HG02981 (cell line): ENCODE measurements around the gene PLTP.
A peak's percentile ranks its signal among the peaks of the same experiment; 100 is the strongest.
"Not testable (repeated sequence)": the region's sequence is repeated elsewhere in the genome, so short reads cannot be mapped to it uniquely, and the experiment has no call there.

ENCODE experiments used
- ATAC-seq: cut with Tn5 transposase; IDR thresholded peaks from one replicate; pipeline ENCODE4 v1.9.1; 2021; ENCODE audit warnings: mild to moderate bottlenecking, moderate library complexity; ENCODE audit not compliant: unreplicated experiment

Gene PLTP

GRCh38 chr20:45901332-45901731 lies 10.6 kb downstream of the PLTP start:
- ATAC-seq: not testable (repeated sequence)

GRCh38 chr20:45899046-45899835 lies 12.7 kb downstream of the PLTP start:
- no peak for ATAC-seq

DNA sequence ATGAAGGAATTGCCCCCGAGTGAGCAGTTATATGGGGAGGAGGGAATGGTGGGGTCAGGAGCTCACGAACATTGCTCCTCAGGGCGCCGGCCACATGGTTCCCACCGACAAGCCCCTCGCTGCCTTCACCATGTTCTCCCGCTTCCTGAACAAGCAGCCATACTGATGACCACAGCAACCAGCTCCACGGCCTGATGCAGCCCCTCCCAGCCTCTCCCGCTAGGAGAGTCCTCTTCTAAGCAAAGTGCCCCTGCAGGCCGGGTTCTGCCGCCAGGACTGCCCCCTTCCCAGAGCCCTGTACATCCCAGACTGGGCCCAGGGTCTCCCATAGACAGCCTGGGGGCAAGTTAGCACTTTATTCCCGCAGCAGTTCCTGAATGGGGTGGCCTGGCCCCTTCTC lies 13.7 kb downstream of the PLTP start:
- no peak for ATAC-seq

- ATAC-seq: no peak
Observed at GRCh38 chr20:45897692-45898091, 14.3 kb downstream of the PLTP start.

DNA sequence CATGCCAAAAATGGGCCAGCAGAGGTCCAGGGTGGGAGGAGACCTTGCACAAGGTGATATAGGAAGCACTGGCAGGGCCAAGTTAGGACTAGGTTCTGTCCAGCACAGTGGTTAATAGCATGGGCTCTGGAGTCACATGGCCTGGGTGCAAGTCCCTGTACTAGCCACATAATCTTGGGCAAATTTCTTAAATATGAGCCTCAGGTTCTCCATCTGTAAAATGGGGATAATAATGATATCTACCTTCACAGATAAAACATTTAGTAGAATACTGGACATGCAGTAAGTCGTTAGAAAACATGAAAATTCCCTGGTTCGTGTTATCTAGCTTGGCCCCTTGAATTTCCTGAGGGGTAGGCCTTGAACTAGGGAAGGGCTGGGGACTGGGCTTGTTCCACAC lies 14.7 kb downstream of the PLTP start:
- ATAC-seq: no peak

GRCh38 chr20:45896641-45897161 lies 15.3 kb downstream of the PLTP start:
- no peak for ATAC-seq

DNA sequence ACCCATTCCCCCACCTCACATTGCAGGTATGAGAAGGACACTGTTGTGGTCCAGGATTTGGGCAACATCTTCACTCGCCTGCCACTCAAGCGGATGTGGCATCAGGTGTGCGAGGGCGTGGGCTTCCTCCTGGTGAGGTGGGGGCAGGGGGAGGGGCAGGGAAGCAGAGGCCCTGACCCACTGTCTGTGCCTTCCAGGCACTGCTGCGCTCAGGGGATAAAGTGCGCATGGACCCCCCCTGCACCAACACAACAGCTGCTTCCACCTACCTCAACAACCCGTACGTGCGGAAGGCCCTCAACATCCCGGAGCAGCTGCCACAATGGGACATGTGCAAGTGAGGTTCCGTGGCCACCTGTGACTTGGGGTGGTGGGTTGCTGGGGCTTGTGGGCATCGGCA lies 17.2 kb downstream of the PLTP start:
- no peak for ATAC-seq

- no peak for ATAC-seq
Observed at GRCh38 chr20:45893831-45894230, 18.1 kb downstream of the PLTP start.

- no peak for ATAC-seq
Observed at GRCh38 chr20:45892828-45893500, 19.0 kb downstream of the PLTP start.

DNA sequence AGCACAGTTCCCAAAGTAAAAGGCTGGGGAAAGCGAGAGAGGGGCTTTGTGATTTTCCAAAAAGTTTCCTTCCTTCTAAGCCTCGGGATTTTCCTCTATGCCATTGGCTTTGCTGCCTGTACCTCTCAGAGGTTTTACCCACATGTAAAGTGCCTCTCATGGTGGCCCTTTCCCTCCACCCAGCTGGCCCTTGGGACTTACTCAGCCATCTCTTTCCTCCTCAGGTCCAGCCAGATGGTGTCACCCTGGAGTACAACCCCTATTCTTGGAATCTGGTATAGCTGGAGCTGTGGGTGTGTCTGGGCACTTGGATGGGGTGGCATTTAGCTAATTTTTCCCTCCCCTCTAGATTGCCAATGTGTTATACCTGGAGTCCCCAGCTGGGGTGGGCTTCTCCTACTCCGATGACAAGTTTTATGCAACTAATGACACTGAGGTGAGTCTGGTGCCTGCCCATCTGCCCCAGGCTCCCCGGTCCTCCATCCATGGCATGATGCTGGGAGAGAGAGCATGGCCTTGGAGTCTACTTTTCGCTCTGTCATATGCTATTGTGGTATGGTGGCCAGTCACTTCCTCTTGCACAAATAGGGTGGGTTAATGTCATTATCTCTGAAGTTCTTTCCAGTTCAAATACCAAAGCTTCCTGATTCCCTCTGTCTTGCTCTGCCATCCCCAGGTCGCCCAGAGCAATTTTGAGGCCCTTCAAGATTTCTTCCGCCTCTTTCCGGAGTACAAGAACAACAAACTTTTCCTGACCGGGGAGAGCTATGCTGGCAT lies 19.7 kb downstream of the PLTP start:
- ATAC-seq: no peak

- peak; percentile 70 for ATAC-seq
Observed at GRCh38 chr20:45890985-45891983, 20.7 kb downstream of the PLTP start, which contains the start of the genes CTSA and NEURL2. Gene CTSA, plus strand, starts transcription at chr20:45891335. Its CDS starts 234 bp downstream, at chr20:45891569. Gene NEURL2, minus strand, starts transcription at chr20:45891208. Its CDS starts 217 bp downstream, at chr20:45890991.

- no peak for ATAC-seq
Observed at GRCh38 chr20:45890077-45890984, 21.6 kb downstream of the PLTP start.

- ATAC-seq: no peak
Observed at GRCh38 chr20:45888681-45889080, 23.3 kb downstream of the PLTP start.

DNA sequence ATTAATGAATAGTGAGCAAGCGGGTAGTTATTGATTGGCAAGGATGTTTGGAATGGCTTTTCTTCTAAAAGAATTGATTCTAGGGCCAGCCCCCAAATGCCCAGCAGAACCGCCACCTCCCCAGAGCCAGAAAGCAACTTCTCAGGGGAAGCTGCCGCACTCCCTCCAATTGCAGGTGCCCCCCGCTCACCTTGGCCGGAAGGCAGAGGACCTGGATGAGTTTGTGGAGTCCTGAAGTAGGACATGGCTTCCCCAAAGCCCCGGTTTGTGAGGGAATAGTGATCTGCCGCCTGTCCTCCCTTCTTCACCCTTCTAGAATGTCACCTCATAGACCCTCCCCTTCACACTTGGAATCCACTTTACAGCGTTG lies 24.6 kb downstream of the PLTP start, which contains the start of gene SPATA25:
Gene SPATA25, minus strand, starts transcription at position 277 of the 370 bp plus-strand sequence. Its CDS starts 32 bp downstream, at position 245.
- no peak for ATAC-seq

GRCh38 chr20:45886590-45887345 lies 25.2 kb downstream of the PLTP start:
- no peak for ATAC-seq

- ATAC-seq: no peak
Observed at GRCh38 chr20:45883100-45883469, 28.9 kb downstream of the PLTP start.

- no peak for ATAC-seq
Observed at GRCh38 chr20:45882469-45883099, 29.4 kb downstream of the PLTP start.
